K562 (cell line): ENCODE results near the gene SLC30A9. TPM values are rescaled to one million over a fixed set of nuclear protein-coding genes. Genes with fewer than 3 reads are reported as not detected.

Source experiments
- ATAC-seq: fragments of 200-7000 bp; cut with Tn5 transposase; 3 replicates; pipeline ENCODE4 v1.9.1; 2020; ENCODE audit warnings: moderate library complexity
- BruUV-seq: library from RNA; stranded (reverse); fragments of 400-500 nt; replicated peaks from 2 replicates; lab custom pipeline; 2021; lab: Mats Ljungman, UMichigan
- CTCF ChIA-PET: fragments of 300-600 bp; formaldehyde crosslinking; extraction: SDS; loops from one replicate; lab custom pipeline; 2021; ENCODE audit warnings: low intra/inter-chr PET ratio; lab: Yijun Ruan, JAX
- POLR2A ChIA-PET: fragments of 300-600, 350-650 bp; sonication (Branson Sonifier 250); formaldehyde crosslinking; extraction: SDS; loops from one replicate; lab custom pipeline; 2021; ENCODE audit warnings: antibody characterized with exemption, inconsistent platforms; lab: Yijun Ruan, JAX
- DNase-seq, 4 experiments: peaks; one replicate each; pipeline versions ENCODE4 v3.0.0 to v3.0.0-alpha.2; 2011 to 2018; ENCODE audit warnings: low spot score in 3 of 4, mixed read lengths in 3 of 4; ENCODE audit errors: extremely low read depth in 1 of 4
- FAIRE-seq: peaks from 2 replicates; lab custom pipeline; 2011; peaks lifted over from hg19 to GRCh38; lab: Jason Lieb, UNC
- H2AFZ ChIP-seq: 2 replicates; pipeline ENCODE4 v1.6.0; 2011; ENCODE audit warnings: low read depth, low read length, control low read depth, inconsistent platforms
- H3K27ac ChIP-seq: fragments of 200-600 bp; 3 replicates; pipeline ENCODE4 v1.8.0; 2011; ENCODE audit warnings: low read depth, mild to moderate bottlenecking, control low read depth, inconsistent platforms, low read length, moderate library complexity, mixed read lengths; ENCODE audit errors: extremely low read depth
- H3K27me3 ChIP-seq, 2 experiments: fragments of 300-600 bp in 1 of 2; 2 replicates in 1 of 2; 3 replicates in 1 of 2; pipeline versions ENCODE4 v1.6.0 to v1.8.0; 2011; ENCODE audit warnings: inconsistent platforms in 2 of 2, low read length in 2 of 2, mild to moderate bottlenecking in 1 of 2, mixed read lengths in 1 of 2, moderate library complexity in 1 of 2; ENCODE audit not compliant: control insufficient read depth in 2 of 2, insufficient read depth in 2 of 2
- H3K36me3 ChIP-seq: fragments of 300-600 bp; 3 replicates; pipeline ENCODE4 v1.8.0; 2011; ENCODE audit warnings: mild to moderate bottlenecking, low read length, inconsistent platforms; ENCODE audit not compliant: control insufficient read depth, insufficient read depth
- H3K4me1 ChIP-seq, 2 experiments: fragments of 200-600 bp in 1 of 2; replicated peaks in 1 of 2; 2 replicates in 1 of 2; 3 replicates in 1 of 2; pipeline versions ENCODE4 v1.5.1 to v1.8.0; 2011; ENCODE audit warnings: inconsistent platforms in 2 of 2, low read length in 2 of 2, mild to moderate bottlenecking in 1 of 2, mixed read lengths in 1 of 2, moderate library complexity in 1 of 2; ENCODE audit not compliant: control insufficient read depth in 2 of 2, insufficient read depth in 2 of 2
- H3K4me2 ChIP-seq: 2 replicates; pipeline ENCODE4 v1.6.1; 2011; ENCODE audit warnings: low read length, control low read depth, inconsistent platforms, mixed read lengths; ENCODE audit not compliant: insufficient read depth
- H3K4me3 ChIP-seq: fragments of 200-600 bp; sonication (generic), shearing (Covaris generic); 2 replicates; pipeline ENCODE4 v1.5.1; 2016; ENCODE audit warnings: control low read depth, inconsistent platforms
- H3K79me2 ChIP-seq: fragments of 200-600 bp; 3 replicates; pipeline ENCODE4 v1.8.0; 2011; ENCODE audit warnings: low read length, inconsistent platforms; ENCODE audit not compliant: control insufficient read depth, insufficient read depth
- H3K9ac ChIP-seq, 2 experiments: 2 replicates each; pipeline versions ENCODE4 v1.6.0 to v1.6.1; 2011; ENCODE audit warnings: low read depth in 2 of 2, low read length in 2 of 2, control low read depth in 1 of 2, inconsistent platforms in 1 of 2, mild to moderate bottlenecking in 1 of 2, mixed read lengths in 1 of 2; ENCODE audit not compliant: insufficient read depth in 1 of 2
- H3K9me1 ChIP-seq: one replicate; pipeline ENCODE4 v1.6.0; 2011; ENCODE audit warnings: inconsistent platforms, mild to moderate bottlenecking, low read length, moderate library complexity; ENCODE audit not compliant: control insufficient read depth, insufficient read depth
- H3K9me3 ChIP-seq: replicated peaks from 2 replicates; pipeline ENCODE4 v1.5.1; 2011; ENCODE audit warnings: low read depth, low read length, inconsistent platforms; ENCODE audit not compliant: control insufficient read depth, insufficient read depth
- H4K20me1 ChIP-seq: replicated peaks from 2 replicates; pipeline ENCODE4 v1.6.1; 2011; ENCODE audit warnings: low read length, inconsistent platforms, mixed read lengths; ENCODE audit not compliant: control insufficient read depth, insufficient read depth
- COPS2 ChIP-seq: fragments of 450-650 bp; conservative IDR thresholded peaks from 2 replicates; pipeline ENCODE4 v1.6.1; 2016; ENCODE audit warnings: mild to moderate bottlenecking, moderate library complexity
- KAT2B ChIP-seq: IDR thresholded peaks from one replicate; pipeline ENCODE4 v1.6.1; 2012; ENCODE audit warnings: low read depth, mild to moderate bottlenecking, control low read depth, inconsistent platforms, low read length, moderate library complexity
- MEF2D ChIP-seq: conservative IDR thresholded peaks from 2 replicates; pipeline ENCODE4 v1.6.1; 2016; ENCODE audit warnings: low read depth, missing genetic modification characterization, missing compliant biosample characterization
- NEUROD1 ChIP-seq: fragments of 150-350 bp; IDR thresholded peaks from 2 replicates; pipeline ENCODE4 v1.6.1; 2014; ENCODE audit warnings: borderline replicate concordance, low read length, low read depth; ENCODE audit not compliant: partially characterized antibody
- NFIC ChIP-seq: fragments of 450-650 bp; IDR thresholded peaks from 2 replicates; pipeline ENCODE4 v1.6.1; 2017; ENCODE audit warnings: mild to moderate bottlenecking, inconsistent platforms
- TARDBP ChIP-seq: fragments of 450-650 bp; IDR thresholded peaks from 2 replicates; pipeline ENCODE4 v1.6.1; 2016
- U2AF1 ChIP-seq: fragments of 200-400 bp; formaldehyde crosslinking; optimal IDR thresholded peaks from 2 replicates; pipeline ENCODE3; 2017; ENCODE audit warnings: mild to moderate bottlenecking, low read depth, low read length, moderate library complexity
- ZNF830 ChIP-seq: fragments of 250-450 bp; sonication (Bioruptor Pico); IDR thresholded peaks from 2 replicates; pipeline ENCODE4 v1.5.0; 2021; ENCODE audit warnings: mild to moderate bottlenecking
- WGBS: fragments of 100-300 bp; shearing (Covaris generic); methylation state at CpG from one replicate; pipeline ENCODE4 v1.1.6; 2016; ENCODE audit warnings: low coverage, mixed read lengths; ENCODE audit not compliant: insufficient coverage; ENCODE audit errors: missing lambda C conversion rate; 5-methylcytosine and 5-hydroxymethylcytosine counted together
- in situ Hi-C: fragments of 300-500 bp; cut with MboI; formaldehyde crosslinking; loops from 4 replicates; pipeline ENCODE4 v1.15.0; 2018; ENCODE audit warnings: inconsistent platforms, mixed read lengths
- intact Hi-C: fragments of 100-400 bp; cut with micrococcal nuclease; formaldehyde crosslinking; loops from 2 replicates; pipeline ENCODE4 v1.14.2; 2022
- polyA plus RNA-seq, 8 experiments: library from polyadenylated mRNA; depleted of rRNA in 4 of 8; stranded (reverse) in 5 of 8; unstranded in 3 of 8; fragments of >200 nt; fragmentation: Nextera tagmentation in 2 of 8; fragmentation: Illumina TruSeq in 1 of 8; extraction: Ambion mirVana in 2 of 8; extraction: Trizol in 1 of 8; gene quantifications; 2 replicates each; pipeline versions ENCODE4 v1.2.1 to v1.2.3, GENCODE V29; 2011 to 2014; ENCODE audit warnings: inconsistent platforms in 1 of 8, missing spikeins in 1 of 8
- total RNA-seq, 7 experiments: library from RNA; depleted of rRNA in 6 of 7; stranded (reverse); fragments of >200 nt in 6 of 7; fragmentation: Illumina TruSeq in 2 of 7; extraction: Trizol in 2 of 7; gene quantifications; 2 replicates each; pipeline versions ENCODE4 v1.2.1 to v1.2.3, GENCODE V29; 2011 to 2021; ENCODE audit warnings: low replicate concordance in 1 of 7
- TF ChIP-seq, protein P1 (sequence below): fragments of 150-350 bp; conservative IDR thresholded peaks from 2 replicates; pipeline ENCODE4 v1.6.1; 2014; ENCODE audit warnings: low read length

SLC30A9 gene
- total and polyA plus RNA-seq, 9 of the 15 experiments (the other 6 are each of a cell fraction or from before 2014, with no cell fraction given), result 14.7 to 73.5 (median 51.6) TPM

DNA sequence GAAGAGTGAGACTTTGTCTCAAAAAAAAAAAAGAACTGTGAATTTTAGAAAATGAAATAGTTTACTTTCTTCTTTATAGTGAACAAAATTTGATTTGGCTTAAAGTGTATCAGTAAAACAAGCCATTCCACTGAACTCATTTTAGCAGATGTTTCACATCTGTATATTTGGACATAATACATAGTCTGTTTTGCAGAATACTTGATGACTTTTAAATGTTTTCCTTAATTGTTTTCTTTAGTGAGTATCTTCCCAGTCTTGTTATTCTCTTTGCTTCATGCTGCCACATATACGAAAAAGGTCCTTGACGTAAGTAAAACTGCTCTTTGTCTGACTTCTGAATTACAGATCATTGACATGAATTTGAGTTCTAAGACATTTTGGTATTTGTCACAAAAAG is 46.8 kb upstream of the SLC30A9 start:
- no peak overlapping the region for H3K4me2 ChIP-seq
- no peak overlapping the region for H2AFZ ChIP-seq
- no peak overlapping the region for H3K4me3 ChIP-seq
- H3K27ac ChIP-seq, result no peak overlapping the region
- intact Hi-C loops (no loop called here), in situ Hi-C loops (no loop called here)
- no peaks in the 10 kb centered on the region; a peak in 2 of 5 replicates for H3K4me1 ChIP-seq
- FAIRE-seq (peak; percentile 52), DNase-seq (no peak), ATAC-seq (no peak)
- 100% methylated on average over 2 of the region's 2 CpGs for WGBS
- H3K27me3 ChIP-seq, result no peaks in the 10 kb centered on the region
- no peak overlapping the region for H3K9ac ChIP-seq
- H4K20me1 ChIP-seq, result no peaks in the 10 kb centered on the region
- TF ChIP-seq U2AF1 (no peak), MEF2D (tag) (no peak), ZNF830 (no peak), COPS2 (no peak)
- peaks cover 34% of the 10 kb centered on the region for H3K79me2 ChIP-seq
- peaks cover 93% of the 10 kb centered on the region for H3K36me3 ChIP-seq
- ChIA-PET POLR2A (interaction anchor here (1.3 kb wide), 1 partner anchor 8 kb away, joined by 3 read pairs; the partner anchor contains the start of gene TMEM33), CTCF (no interaction called here)
- no TSS peak for BruUV-seq
- H3K9me1 ChIP-seq, result no peaks in the 10 kb centered on the region
- H3K9me3 ChIP-seq, result no peaks in the 10 kb centered on the region

DNA sequence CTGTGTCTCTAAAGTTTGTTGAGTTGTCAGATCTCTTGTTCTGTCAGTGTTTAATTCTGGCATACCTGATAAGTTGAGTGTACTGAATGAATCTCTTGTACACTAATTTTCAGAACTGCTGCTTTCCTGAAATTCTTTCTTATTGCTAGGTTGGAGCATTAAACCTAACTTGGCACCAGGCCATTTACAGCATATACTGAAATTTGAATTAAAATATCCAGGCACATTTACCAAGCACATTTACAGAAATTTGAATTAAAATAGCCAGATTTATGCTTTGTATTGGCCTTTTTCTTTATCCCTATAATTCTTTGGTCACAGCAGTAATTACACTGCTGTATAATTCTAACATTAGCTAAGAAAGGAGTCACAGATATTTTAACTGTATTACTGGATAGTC is 46.2 kb upstream of the SLC30A9 start:
- in situ Hi-C loops, result no loop called here
- Histone ChIP-seq H3K79me2 (peaks cover 29% of the 10 kb centered on the region; the same call in 2 of the 3 replicates), H3K9me1 (no peaks in the 10 kb centered on the region), H3K9me3 (no peaks in the 10 kb centered on the region), H3K9ac (no peak overlapping the region), H3K27ac (no peak overlapping the region)
- CTCF ChIA-PET, result no interaction called here
- no TSS peak for BruUV-seq
- peak; percentile 63 for TF ChIP-seq NFIC
- TF ChIP-seq TARDBP, result no peak
- no peak for TF ChIP-seq KAT2B
- no peak for TF ChIP-seq NEUROD1
- TF ChIP-seq, protein P1, sequence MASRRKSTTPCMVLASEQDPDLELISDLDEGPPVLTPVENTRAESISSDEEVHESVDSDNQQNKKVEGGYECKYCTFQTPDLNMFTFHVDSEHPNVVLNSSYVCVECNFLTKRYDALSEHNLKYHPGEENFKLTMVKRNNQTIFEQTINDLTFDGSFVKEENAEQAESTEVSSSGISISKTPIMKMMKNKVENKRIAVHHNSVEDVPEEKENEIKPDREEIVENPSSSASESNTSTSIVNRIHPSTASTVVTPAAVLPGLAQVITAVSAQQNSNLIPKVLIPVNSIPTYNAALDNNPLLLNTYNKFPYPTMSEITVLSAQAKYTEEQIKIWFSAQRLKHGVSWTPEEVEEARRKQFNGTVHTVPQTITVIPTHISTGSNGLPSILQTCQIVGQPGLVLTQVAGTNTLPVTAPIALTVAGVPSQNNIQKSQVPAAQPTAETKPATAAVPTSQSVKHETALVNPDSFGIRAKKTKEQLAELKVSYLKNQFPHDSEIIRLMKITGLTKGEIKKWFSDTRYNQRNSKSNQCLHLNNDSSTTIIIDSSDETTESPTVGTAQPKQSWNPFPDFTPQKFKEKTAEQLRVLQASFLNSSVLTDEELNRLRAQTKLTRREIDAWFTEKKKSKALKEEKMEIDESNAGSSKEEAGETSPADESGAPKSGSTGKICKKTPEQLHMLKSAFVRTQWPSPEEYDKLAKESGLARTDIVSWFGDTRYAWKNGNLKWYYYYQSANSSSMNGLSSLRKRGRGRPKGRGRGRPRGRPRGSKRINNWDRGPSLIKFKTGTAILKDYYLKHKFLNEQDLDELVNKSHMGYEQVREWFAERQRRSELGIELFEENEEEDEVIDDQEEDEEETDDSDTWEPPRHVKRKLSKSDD, result no peak
- TF ChIP-seq, all 486 proteins: peak for 1
- Histone ChIP-seq H3K4me3 (no peak overlapping the region), H2AFZ (no peak overlapping the region), H3K4me2 (no peak overlapping the region), H3K36me3 (peaks cover 92% of the 10 kb centered on the region; the same call in 2 of the 3 replicates), H4K20me1 (no peaks in the 10 kb centered on the region), H3K27me3 (no peaks in the 10 kb centered on the region), H3K4me1 (no peaks in the 10 kb centered on the region; a peak in 1 of 5 replicates)
- DNase-seq (no peak), ATAC-seq (no peak), FAIRE-seq (no peak)
- intact Hi-C loops, result no loop called here
- POLR2A ChIA-PET, result interaction anchor here (0.6 to 1.3 kb wide), 2 partner anchors 9 to 13 kb away, joined by 3 read pairs; partner anchors contain the start of gene TMEM33
